ENCODE measurements around the gene C3orf62. TPM values are rescaled to one million over a fixed set of nuclear protein-coding genes. Genes with fewer than 3 reads are reported as not detected.

The C3orf62 gene
- total RNA-seq, 1 donor from 2014 or later = 0.92 TPM

GRCh38 chr3:49283997-49284396 is 7.0 kb upstream of the C3orf62 start:
- TF ChIP-seq, protein P1, sequence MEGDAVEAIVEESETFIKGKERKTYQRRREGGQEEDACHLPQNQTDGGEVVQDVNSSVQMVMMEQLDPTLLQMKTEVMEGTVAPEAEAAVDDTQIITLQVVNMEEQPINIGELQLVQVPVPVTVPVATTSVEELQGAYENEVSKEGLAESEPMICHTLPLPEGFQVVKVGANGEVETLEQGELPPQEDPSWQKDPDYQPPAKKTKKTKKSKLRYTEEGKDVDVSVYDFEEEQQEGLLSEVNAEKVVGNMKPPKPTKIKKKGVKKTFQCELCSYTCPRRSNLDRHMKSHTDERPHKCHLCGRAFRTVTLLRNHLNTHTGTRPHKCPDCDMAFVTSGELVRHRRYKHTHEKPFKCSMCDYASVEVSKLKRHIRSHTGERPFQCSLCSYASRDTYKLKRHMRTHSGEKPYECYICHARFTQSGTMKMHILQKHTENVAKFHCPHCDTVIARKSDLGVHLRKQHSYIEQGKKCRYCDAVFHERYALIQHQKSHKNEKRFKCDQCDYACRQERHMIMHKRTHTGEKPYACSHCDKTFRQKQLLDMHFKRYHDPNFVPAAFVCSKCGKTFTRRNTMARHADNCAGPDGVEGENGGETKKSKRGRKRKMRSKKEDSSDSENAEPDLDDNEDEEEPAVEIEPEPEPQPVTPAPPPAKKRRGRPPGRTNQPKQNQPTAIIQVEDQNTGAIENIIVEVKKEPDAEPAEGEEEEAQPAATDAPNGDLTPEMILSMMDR (conservative IDR thresholded peaks at IDR 0.05; ENCODE audit: low read depth, low read length) = no peak
- H3K4me3 ChIP-seq (ENCODE audit: low read depth, low read length) = no peak overlapping the region
- no peak for DNase-seq (ENCODE audit: low read depth)

DNA sequence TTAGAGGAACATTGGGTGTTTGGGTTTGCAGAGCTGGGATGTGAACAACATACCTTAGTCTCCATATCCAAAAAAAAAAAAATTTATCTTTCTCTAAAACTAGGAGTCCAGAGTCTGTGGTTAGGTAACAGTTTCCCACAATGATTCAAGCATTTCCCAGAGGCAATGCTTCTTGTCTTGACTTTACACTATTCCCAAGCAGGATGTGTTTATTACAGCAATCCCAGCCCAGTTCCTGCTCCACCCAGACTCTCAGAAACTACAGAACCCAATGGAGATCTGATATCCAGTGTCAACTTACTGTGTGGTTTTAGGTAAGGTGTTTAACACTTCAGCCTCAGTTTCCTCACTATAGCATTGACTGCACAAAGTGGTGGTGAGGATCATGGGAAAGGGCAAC is 2.3 kb upstream of the C3orf62 start:
- no peak for DNase-seq (ENCODE audit: low read depth)
- TF ChIP-seq, protein P1 (conservative IDR thresholded peaks at IDR 0.05; ENCODE audit: low read depth, low read length) = no peak
- H3K4me3 ChIP-seq (ENCODE audit: low read depth, low read length) = no peak overlapping the region

GRCh38 chr3:49278548-49278947 is 1.5 kb upstream of the C3orf62 start:
- H3K4me3 ChIP-seq (ENCODE audit: low read depth, low read length) = no peak overlapping the region
- TF ChIP-seq, protein P1 (conservative IDR thresholded peaks at IDR 0.05; ENCODE audit: low read depth, low read length) = no peak
- DNase-seq (ENCODE audit: low read depth) = no peak

DNA sequence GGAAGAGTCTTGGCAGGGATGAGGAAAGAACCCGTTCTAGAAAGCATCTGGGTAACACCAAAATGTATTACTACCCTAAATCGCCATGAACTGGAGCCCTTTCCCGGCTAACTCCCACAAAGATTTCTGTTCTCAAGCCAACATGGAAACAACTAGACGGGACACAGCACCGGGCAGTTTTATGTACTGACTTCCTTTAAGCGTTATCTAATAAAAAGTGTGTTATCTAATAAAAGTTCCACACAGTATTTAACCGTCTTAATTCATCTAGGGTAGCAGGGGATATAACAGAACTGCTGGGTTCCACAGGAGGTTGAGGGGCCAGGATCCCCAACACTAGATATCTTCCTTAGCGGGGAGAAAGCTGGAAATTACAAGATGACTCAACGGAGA is 347 bp upstream of the C3orf62 start:
- TF ChIP-seq, protein P1 (conservative IDR thresholded peaks at IDR 0.05; ENCODE audit: low read depth, low read length) = no peak
- peak overlapping the region; percentile 46 for H3K4me3 ChIP-seq (ENCODE audit: low read depth, low read length)
- no peak for DNase-seq (ENCODE audit: low read depth)

DNA sequence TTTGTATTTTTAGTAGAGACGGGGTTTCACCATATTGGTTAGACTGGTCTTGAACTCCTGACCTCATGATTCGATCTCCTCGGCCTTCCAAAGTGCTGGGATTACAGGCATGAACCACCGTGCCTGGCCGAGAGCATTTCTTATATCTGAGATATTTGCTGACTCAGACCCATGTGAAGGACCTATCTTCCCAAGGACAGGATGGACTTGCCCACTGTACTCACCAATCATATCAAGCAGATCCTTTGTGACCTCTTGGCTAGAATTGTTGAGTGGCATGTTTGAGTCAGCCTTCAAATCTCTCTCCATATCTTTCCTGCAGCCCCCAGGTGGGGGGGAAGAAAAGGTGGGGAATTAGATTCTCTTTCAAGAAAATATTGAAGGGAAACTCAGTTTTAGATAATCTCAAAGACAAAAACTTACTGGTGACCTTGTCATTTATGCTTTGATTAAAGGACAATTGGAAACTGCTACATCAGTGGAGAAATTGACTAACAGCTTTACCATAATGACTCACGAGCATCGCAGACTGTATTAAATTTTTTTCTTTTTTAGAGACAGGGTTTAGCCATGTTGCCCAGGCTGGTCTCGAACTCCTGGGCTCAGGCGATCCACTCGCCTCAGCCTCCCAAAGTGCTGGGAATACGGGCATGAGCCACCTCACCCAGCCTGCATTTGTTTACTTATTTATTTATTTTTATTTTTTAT is 3.1 kb downstream of the C3orf62 start:
- TF ChIP-seq, protein P1 (conservative IDR thresholded peaks at IDR 0.05; ENCODE audit: low read depth, low read length) = no peak
- no peak for DNase-seq (ENCODE audit: low read depth)
- H3K4me3 ChIP-seq (ENCODE audit: low read depth, low read length) = no peak overlapping the region

GRCh38 chr3:49271047-49271446 is 6.0 kb downstream of the C3orf62 start:
- DNase-seq (ENCODE audit: low read depth) = no peak
- TF ChIP-seq, protein P1 (conservative IDR thresholded peaks at IDR 0.05; ENCODE audit: low read depth, low read length) = no peak
- no peak overlapping the region for H3K4me3 ChIP-seq (ENCODE audit: low read depth, low read length)

DNA sequence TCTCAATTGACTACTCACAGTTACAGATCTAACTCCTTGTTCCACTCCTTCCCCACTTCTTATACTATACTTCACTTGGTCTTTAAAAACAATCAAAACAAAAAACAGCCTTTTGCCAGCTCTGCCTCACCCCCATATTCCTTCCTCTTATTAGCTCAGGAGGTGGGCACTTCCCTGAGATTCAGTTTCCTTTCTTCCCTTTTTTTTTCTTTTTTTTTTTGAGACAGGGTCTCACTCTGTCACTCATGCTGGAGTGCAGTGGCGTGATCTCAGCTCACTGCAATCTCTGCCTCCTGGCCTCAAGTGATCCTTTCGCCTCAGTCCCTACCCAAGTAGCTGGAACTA is 6.9 kb downstream of the C3orf62 start:
- TF ChIP-seq, protein P1 (conservative IDR thresholded peaks at IDR 0.05; ENCODE audit: low read depth, low read length) = no peak
- no peak overlapping the region for H3K4me3 ChIP-seq (ENCODE audit: low read depth, low read length)
- DNase-seq (ENCODE audit: low read depth) = no peak
